RKO (cell line): ENCODE results near the gene PAPOLB.
"Not testable (repeated sequence)": the region's sequence is repeated elsewhere in the genome, so short reads cannot be mapped to it uniquely, and the experiment has no call there.

Experiments
- DNase-seq: peaks from one replicate; pipeline ENCODE4 v3.0.0-alpha.2; 2016; ENCODE audit warnings: low spot score

Gene PAPOLB

DNA sequence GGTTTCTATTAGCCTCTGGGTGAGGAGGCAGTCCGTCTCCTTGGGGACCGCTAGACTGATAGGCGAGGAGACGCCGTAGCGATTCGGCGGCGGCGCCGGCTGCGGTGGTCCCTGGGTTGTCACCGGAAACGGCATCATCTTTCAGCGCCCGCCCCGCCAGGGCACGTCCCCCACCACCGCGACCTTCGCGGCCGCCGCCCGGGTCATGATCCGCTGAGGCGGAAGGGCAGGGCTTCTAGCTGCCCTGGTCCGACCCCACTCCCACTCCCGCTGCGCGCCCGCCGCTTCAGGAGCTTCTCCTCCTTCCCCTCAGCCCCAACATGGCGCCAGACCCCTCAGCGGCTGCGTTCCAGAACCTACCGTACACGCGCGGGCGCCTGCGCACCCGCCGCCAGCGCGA lies at the start of gene PAPOLB:
PAPOLB (minus strand) TSS at position 358 of the 400 bp plus-strand sequence; CDS start at position 138, 220 bp downstream.
- no peak for DNase-seq

DNA sequence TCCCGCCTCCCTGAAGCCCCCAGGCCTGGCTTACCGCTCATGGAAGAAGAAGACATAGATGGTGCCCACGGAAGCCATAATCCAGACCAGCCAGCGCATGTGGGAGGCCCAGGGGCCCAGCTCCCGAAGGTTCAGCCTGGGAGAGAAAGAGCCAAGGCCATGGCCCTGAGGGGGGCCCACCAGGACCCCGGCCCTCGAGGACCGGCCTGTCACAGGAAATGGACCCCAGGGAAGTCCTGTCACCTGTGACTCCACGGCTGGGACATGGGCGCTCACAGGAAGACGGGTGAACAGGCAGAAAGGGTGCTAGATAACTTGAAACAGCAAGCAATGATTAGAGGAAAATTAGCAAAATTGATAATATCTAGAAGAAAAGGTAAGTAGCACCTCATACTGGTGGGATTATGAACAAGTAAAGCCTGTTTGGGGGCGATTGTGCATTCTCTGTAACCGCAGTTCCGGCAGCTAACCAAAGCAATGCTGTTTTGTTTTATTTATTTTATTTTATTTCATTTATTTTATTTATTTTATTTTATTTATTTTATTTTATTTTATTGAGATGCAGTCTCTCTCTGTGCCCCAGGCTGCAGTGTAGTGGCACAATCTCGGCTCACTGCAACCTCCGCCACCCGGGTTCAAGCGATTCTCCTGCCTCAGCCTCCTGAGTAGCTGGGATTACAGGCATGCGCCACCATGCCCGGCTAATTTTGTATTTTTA lies 49.4 kb upstream of the PAPOLB start:
- no peak for DNase-seq

- DNase-seq: no peak
These were observed 44.9 kb upstream of the PAPOLB start for GRCh38 chr7:4906682-4907081.

DNA sequence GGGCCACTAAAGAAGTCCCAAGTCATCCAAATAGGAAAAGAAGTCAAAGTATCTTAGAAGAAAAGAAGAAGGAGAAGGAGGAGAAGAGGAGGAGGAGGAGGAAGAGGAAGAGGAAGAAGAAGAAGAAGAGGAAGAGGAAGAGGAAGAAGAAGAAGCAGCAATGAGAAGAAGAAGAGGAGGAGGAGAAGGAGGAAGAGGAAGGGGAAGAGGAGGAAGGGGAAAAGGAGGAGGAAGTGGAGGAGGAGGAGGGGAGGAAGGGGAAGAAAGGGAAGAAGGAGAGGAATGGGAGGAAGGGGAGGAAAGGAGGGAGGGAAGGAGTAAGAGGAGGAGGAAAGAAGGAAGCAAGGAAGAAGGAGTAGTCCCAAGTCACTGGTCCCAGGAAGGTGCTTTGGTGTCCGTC lies 43.3 kb upstream of the PAPOLB start:
- DNase-seq: no peak

DNA sequence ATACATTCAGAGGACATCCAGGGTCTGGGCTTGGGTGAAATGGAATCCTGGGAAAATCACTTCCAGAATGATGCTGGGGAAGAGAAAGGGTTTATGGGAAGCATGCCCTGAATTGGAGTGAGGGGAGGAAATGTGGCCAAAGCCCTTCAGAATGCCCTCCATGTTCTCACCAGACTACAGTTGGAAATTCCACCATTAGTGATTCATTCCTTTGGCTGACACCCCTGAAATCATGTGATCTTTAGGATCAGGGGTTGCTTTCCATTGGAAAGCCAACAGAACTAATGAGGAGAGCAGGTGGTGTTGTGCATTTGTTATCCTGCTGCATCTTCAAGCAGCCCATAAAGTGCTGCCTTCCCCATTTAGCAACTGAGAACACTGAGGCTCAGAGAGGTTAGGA lies 42.5 kb upstream of the PAPOLB start:
- DNase-seq: no peak

- DNase-seq: no peak
These were observed 33.9 kb upstream of the PAPOLB start for GRCh38 chr7:4895766-4896165.

DNA sequence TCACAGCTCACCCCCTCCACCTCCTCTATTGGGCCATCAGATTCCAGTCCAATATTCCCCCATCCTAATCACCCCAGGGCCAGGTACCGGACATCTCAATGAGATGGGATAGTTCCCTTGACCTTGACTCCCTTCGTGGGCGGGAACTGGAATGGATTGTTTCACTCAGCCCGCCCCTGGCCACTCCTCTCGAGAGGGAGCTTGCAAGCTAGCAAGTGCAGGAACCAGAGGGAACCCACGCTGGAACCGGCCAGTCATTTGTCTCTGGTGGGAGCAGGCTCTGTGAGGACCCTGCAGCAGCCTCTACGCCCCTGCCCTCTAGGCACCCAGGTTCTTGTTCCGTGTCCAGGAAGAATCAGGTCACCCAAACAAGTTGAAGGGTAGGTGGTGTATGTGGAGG lies 32.7 kb upstream of the PAPOLB start:
- DNase-seq: no peak

- DNase-seq: no peak
These were observed 32.2 kb upstream of the PAPOLB start for GRCh38 chr7:4893929-4894475.

- DNase-seq: not testable (repeated sequence)
These were observed 31.4 kb upstream of the PAPOLB start for GRCh38 chr7:4893188-4893587.

DNA sequence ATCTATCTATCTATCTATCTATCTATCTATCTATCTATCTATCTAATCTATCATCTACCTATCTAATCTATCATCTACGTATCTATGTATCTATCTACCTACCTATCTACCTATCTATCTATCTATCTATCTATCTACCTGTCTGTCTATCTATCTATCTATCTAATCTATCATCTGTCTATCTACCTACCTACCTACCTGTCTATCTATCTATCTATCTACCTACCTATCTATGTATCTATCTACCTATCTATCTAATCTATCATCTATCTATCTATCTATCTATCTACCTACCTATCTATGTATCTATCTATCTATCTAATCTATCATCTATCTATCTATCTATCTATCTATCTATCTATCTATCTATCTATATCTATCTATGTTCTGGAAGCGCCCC lies 29.7 kb upstream of the PAPOLB start:
- DNase-seq: not testable (repeated sequence)

DNA sequence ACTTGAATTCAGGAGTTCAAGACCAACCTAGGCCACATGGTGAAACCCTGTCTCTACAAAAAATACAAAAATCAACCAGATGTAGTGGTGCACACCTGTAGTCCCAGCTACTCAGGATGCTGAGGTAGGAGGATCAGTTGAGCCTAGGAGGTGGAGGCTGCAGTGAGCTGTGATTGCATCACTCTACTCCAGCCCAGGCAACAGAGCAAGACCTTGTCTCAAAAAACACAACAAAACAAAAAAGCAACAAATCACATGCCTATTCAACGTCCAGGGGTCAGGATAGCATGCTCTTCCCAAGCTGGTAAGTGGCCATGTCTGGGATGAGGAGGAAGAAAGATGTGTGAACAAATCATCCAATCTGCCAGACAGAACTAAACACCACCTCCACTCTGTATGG lies 27.9 kb upstream of the PAPOLB start:
- DNase-seq: no peak

DNA sequence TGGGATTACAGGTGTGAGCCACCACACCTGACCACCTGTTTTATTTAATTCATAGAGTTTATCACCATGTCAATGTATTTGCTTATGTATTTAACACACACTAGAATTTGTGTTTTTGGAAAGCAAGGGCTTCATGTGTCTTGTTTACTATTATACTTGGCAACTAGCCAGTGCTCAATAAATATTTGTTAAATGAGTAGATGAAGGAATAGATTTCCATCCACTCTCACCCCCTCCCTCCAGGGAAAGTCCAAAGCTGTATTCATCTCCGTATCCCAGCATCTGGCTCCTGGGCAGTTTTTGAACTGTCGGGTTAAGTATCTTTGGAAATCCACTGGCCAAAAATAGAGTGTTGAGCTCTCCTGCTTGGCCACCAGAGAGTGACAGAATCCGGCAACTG lies 26.3 kb upstream of the PAPOLB start:
- no peak for DNase-seq

- no peak for DNase-seq
These were observed 24.8 kb upstream of the PAPOLB start for GRCh38 chr7:4886671-4887070.

GRCh38 chr7:4885317-4885807 lies 23.5 kb upstream of the PAPOLB start:
- DNase-seq: no peak

- no peak for DNase-seq
These were observed 22.3 kb upstream of the PAPOLB start for GRCh38 chr7:4884164-4884563.

DNA sequence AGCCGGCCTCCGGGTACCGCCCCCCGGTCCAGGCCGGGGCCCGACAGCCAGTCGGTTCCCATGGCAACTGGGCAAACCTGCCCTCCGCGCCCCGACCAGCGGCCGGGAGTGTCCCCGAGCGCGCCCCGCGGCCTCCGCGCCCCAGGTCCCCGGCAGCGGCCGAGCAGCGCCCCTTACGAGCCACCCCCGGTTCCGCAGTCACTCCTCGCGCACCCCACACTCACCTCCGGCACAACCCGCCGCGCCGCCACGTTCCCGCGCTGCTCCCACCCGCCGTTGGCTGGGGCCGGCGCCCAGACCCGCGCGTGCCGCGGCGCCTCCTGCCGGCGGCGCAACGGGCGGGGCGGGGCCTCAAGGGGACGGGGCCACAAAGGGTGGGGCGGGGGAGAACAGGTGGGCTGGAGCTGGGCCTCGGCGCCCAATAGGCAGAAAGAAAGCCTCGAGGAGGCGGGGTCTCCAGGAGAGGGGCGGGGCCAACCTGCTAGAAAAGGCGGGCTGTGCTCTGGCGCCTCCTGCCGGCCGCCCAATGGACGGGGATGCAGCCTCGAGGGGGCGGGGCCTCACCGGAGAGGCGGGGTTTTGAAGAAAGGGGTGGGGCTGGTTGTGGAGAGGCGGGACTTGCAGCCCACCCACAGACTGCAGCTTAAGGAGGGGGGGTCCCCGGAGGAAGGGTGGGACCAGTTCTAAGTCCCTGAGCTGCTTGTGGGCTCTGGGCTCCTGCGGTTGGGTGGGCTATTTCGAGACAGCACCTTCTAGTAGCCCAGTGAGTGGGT lies 21.7 kb upstream of the PAPOLB start, which contains the start of gene RADIL:
RADIL (minus strand) TSS at position 345 of the 773 bp plus-strand sequence. CDS start 5,577 bp downstream, outside the sequence.
- DNase-seq: no peak

DNA sequence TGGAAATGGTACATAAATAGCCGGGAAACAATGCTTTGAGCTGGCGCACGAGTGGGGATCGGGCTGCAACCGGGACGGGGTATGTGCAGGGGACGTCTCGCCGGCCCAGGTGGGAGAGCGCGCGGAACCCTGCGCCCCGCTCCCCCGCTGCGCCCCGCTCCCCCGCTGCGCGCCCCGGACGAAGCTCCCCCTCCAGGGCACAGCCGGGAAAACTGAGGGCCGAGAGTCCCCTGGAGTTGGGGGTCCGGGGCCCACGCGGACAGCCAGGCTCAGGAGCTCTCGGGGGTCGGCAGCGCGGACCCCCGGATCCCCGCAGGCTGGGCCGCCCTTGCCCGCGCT lies 21.2 kb upstream of the PAPOLB start:
- DNase-seq: no peak

GRCh38 chr7:4882169-4883032 lies 20.6 kb upstream of the PAPOLB start:
- DNase-seq: no peak

- no peak for DNase-seq
These were observed 18.4 kb upstream of the PAPOLB start for GRCh38 chr7:4880218-4880617.

GRCh38 chr7:4879396-4880081 lies 17.7 kb upstream of the PAPOLB start:
- DNase-seq: no peak
